Urothelium cell line (cell line): ENCODE data around the gene USP2.

Source experiments
- DNase-seq: peaks from one replicate; pipeline ENCODE4 v3.0.0; 2011; ENCODE audit warnings: low spot score, mixed read lengths
- FAIRE-seq: peaks from 2 replicates; lab custom pipeline; 2011; peaks lifted over from hg19 to GRCh38; lab: Jason Lieb, UNC

USP2 gene

DNA sequence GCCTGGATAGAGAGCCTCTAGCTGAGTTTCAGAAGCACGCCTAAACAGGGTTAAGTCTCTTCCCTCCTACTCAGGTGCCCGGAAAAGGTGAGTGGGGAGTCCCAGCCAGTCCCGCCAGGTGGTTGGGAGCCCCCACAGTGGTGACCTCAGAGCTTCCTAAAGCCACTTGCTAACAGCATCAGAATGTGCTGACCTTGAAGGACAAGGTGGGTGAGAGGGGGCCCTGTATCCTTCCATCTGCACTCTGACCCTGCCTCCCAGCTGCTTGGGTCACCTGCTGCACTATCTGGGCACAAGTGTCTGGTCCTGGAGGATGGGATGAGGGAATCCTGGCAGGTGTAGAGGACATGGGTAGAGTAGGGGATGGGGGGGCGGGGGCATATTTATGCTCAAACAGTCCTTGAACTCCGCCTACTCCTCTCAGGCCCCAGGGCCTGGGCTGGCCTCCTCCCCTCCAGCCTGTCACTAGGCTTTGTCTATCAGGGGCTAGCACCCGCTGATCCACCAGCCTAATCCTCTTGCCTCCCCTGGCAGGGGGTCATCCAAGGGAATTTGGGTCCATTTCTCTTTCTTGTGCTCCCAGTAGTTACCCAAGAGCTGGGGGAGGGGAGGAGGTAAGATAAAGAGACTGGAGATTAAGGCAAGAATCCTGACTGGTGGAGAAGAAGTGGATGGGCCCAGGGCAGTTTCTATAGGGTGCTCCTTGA is 3.4 kb downstream of the USP2 start:
- no peak for DNase-seq
- no peak for FAIRE-seq

DNA sequence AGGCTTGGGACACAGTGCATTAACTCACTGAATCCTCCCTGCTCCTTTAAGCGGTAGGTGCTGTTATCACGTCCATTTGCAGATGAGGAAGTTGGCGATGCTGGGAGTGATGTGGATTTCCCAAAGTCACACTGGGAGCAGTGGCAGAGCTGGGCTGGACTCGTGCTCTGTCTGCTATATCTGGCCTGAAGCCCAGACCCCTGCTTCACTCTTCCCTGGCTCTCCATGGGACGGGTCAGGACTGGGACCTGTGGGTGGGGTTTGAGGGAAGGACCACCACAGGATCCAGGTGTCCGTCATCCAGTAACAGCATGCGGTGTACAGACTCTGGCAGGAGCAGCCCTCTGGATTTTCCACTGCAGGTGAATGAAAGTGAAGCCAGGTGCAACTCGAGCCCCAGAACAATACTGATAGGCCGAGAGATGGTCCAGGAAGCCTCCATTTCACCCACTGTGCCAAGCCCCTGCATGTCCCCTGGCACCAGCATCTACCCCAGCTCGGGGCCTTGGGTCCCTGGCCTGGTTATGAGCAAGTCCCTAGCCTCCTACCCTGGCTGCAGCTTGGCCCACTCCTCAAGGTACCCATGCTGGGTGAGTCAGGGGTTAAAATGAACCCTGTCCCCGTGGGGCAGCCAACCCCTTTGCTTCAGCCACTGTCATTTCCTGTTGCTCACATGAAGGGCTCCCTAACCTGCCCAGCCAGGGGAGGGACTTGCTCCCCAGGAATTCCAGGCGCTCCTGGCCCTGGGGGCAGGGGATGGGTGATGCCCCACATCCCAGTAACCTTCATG is 4.2 kb downstream of the USP2 start:
- DNase-seq (no peak), FAIRE-seq (no peak)

DNA sequence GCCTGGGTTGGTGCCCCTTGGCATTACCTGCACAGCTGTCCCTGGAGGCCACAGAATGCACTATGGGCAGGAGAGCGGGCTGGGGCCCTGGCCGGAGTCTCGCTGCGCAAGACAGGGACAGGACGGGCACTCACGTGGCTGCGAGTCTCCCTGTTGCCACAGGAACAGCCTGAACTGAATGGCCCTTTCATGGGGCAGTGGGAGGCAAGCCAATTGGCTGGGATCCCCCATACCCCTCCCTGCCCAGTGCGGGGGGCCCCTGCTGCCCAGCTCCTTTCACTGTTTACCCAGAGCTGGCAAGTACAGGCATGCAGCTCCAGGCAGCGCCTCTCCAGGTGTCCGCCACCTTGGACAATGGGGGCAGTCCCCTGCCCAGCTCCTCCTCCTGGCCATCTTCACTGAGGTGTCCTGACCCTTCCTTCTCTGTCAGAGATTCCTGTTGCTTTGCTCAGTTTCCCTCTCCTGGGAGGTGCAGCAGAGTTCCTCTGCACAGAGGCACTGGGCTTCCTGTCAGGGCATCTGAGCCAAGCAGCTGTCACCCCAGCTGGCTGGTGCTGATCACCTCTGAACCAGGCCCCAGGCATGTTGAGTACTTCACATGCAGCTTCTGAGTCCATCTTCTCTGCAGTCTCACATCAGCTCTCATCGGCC is 5.2 kb downstream of the USP2 start:
- no peak for FAIRE-seq

DNA sequence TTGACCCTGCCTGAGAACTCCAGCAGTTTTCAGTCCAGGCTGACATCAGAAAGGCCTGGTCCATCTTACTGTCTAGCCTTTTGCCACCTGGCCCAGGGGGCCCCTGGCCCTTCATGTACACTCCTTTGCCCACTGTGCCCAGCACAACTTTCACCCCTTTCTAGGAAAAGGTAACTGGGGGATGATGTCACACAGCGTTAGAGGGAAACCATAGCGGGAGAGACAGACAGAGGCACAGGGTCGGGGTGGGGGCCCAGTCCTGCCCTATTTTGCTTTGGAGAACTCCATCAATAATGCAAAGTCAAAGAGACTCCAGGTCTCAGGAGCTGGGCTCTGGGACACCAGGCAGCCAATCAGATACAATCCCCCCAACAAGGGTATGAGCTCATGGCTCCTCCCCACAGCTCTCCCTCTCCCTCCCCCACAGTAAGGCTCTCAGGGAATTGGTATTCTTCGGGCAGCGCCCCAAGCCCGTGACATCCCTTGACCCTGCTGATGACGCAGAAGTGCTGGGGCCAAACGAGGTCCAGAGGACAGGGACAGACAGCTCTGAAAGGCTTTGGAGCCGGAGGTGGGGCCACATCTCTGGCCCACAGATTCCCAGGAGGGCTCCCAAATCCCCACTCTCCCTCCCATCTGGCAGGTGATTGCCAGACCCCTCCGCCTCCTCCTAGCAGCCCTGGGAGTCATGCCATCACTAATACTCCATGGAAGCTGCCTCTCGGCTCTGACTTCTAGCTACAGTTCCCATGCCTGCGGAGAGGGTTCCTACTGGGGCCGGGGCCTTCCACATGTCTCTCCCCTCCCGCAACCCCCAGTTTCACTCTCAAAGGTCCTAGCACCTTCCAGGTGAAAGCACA is 5.9 kb downstream of the USP2 start:
- DNase-seq (no peak), FAIRE-seq (no peak)

More for the DNA sequence above, 5.2 kb downstream of the USP2 start:
- no peak for DNase-seq

DNA sequence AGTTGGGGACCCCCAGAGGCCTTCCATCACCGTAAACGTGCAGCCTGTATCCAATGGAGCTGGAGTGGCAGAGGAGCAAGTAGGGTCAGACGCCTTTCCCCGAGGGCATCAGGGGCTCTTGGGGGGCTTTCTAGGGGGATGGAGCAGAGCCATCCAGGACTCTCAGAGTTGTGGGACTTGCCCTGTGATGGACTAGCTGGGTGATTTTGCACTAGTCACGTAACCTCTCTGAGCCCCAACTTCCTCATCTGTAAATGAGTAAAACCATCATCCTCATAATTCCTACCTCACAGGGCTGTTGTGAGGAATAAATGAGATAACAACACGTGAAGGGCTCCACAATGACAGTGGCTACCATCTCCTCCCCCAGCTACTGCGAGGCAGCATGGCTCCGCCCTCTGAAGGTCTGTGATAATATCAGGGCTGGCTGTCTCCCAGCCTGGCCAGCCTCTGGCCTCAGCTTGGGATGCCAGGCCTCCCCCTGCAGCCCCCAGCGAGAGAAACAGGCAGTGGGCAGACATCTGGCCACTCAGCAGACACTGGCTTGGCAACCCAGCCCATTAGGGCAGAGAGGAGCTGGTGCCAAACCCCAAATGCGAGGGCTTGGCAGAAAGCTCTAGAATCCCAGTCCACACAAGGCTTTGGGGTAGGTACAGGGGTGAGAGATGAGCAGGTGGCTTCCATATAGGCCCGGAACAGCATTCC is 6.7 kb downstream of the USP2 start:
- FAIRE-seq (no peak), DNase-seq (no peak)

DNA sequence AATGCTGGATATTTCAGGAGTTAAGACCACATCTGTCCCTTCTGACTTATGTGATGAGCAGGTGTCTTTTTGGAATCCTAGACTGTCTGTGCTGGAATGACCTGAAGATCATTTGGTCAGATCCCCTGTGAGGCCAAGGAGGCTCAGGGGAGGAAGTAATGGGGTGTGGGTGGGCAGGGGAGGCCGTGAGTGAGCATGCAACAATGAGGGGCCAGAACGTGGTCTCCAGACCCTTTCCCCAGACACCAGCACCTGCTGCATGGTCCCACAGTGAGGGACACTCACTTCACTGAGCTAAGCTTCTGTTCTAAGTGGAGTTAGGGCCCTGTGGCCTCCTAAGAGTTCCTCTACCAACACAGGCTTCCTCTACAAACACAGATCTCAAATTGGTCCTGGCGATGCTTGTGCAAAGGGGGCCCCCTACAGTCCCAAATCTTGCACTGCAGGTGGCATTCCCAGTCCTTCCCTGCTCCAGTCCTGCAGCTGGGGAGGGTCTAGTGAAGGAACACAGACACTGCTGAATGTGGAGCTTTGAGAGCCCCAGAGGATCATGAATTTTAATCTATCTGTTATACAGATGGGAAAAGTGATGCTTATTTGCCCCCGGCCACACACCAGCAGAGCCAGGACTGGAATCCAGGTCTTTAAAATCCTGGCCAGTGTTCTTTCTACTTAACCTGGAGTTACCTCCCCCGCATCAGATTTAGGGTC is 7.4 kb downstream of the USP2 start:
- DNase-seq (peak; percentile 54), FAIRE-seq (no peak)

DNA sequence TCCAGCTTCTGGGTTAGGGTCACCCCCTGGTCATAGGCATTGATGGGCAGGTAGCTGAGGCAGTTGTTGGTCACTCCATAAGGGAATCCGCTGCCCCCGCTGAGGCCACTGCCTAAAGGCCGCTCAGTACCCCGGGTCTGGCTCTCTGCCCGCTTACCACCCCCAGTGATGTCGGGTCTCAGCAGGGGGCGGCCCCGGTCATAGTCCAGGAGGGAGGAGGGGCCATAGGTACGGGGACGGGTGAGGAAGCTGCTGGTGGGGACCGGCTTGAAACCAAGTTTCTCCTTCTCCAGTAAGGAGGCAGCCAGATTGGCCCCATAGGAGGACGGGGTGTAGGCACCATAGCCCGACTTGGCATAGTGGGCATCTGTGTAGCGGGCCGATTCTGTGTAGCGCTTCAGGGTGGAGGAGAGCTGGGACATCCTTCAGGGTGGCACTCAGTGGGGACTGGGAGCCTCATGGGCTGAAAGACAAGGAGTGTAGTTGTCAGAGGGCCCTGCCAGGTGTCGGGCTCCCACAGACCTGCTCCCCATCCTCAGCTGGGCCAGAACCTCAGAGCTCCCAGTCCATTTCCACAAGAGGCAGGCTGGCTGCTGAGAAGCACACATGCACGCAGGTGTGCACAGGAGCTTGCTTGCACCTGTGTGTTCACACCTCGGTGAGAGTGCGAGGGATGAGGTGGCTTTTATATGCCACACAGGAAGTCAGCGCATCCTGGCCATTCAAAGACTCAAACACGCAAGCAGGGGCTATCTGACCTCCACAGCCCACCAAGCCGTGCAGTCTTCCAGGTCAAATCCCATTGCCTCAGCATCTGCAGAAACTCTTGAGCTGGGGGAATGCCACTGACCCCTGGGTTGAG is 8.2 kb downstream of the USP2 start:
- FAIRE-seq (no peak), DNase-seq (no peak)

DNA sequence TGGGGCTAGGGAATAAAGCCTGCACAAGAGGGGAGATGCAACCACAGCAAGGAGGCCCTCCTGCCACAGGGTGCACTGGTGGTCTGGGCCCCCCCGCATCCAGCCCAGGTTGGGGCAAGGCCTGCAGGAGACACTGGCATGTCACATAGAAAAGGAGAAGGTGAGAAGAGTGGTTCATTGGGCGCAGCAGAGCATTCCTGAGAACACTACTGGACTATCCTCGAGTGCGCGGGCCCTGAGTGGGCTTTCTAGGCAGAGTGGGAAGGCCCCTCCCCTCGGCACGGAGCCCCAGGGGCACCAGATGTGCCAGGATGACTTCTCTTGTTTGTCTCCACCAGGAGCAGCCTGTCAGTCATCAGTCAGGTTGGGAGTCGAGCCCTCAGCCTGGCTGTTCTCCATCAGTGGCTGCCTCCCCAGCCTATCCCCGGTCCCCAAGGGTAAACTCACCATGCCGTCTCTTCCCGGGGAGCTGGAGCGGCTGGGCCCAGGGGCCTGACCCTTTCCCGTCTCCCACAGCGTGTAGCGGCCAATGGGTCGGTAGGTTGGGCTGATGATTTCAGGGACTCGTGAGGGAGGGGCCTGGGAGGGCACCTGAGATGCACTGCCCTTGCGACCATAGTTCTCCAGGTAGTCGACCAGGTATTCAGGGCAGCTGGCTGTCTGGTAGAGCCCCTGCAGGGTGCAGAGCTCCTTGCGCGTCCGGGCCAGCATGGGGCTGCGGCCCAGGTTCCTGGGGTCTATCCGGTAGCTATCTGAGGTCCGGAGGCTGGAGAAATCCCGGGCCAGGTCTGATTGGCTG is 9.0 kb downstream of the USP2 start:
- FAIRE-seq: no peak
- no peak for DNase-seq

DNA sequence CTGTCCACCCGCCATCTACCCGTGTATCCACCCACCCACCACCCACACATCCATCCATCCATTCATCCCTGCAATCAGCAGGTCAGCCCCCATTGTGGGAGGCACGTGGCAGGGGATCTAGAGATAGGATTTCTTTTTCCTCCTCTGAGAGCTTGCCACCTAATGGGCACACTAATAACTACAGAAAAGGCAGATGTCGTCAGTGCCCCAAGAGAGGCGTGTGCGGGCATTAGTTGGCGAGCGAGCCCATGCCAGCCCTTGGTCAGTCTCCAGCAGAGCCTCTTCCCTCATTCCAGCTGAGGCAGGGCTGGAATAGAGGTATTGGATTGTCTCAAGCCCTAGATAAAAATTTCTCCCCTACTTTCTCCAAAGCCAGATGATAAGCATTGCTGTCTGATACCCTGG is 9.7 kb downstream of the USP2 start:
- DNase-seq: no peak

DNA sequence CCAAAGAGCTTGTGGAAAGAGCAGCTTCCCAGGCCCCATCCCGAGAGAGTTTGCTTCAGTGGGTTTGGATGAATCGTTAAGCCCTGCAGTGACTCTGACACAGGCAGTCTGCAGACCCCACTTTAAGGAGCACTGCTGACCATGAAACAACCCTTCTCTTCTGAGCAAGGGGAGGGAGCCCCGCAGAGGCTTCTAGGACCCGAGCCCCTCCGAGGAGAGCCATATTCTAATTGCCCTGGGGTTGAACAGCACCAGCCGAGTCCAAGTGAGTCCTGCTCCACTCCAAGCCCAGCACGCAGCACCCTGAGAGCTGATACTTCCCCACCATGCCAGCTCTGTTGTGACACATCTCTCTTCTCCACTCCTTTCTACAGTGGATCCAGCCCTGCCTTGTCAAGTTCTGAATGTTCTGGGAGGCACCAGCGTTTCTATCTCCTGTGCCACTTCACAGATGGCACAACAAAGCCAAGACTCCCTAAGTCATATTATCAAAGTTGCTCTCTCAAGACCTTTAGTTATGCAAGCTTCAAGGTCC is 10.4 kb downstream of the USP2 start:
- DNase-seq: no peak
- no peak for FAIRE-seq

More for the DNA sequence above, 9.7 kb downstream of the USP2 start:
- FAIRE-seq: no peak

DNA sequence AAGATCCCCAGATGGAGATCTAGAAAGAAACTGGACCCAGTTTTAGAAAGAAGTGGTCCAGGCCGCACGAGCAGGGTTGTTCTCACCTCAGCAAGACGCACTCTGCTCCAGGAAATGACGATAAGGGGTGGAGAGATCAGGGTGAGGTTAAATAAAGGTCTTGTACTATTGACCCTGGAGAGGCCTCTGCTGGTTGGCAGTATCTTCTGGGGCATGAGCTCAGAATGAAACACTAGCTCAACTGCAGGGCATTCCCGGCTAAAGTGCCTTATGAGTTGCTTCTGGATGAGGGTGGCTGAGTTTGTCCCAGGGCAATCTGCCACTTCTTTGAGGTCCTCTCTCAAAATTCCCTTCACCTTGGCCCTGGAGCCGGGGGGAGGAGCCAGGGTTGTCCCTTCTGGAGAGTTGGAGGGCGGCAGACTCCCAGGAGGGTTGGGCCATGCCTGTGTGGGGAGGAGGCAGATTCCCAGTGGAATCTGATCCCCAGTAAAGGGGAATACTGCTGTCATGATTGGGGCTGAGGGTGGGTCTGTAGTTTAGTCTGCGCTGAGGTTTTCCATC is 10.9 kb downstream of the USP2 start:
- FAIRE-seq (no peak), DNase-seq (no peak)

DNA sequence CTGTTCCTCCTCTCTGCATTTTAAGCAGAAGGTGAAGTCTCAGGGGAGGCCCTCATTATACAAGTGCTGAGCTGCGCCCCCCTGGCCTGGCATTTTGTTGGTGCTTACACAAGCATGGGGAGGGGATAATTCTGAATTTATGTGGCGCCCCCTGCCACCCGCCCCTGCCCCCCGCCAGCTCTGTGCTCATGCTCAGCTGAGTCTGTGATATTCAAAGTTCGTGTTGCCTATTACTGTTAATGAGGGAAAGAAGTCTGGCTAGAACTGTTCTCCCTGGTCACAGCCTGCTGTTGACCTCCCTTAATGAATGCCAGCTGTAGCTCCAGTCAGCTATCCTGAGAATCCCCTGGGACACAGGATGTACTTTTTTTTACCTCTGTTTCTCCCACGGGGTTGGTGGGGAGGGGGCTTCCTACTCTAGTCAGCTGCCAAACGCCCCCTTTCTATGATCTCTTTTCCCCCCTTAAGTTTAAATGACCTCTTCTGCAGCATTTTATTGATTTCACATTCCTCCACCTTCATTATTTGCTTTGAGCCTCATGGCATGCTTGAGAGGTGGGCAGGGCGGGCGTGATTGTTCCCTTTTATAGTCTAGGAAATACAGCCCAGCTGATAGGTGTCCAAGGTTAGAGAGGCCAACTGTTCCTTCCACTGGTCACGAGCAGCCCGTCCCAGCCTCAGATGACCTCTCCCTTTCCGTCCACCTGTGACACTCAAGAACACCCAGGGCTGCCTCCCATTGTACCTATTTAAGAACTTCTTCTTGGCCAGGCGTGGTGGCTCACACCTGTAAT is 12.2 kb downstream of the USP2 start:
- FAIRE-seq (no peak), DNase-seq (no peak)

DNA sequence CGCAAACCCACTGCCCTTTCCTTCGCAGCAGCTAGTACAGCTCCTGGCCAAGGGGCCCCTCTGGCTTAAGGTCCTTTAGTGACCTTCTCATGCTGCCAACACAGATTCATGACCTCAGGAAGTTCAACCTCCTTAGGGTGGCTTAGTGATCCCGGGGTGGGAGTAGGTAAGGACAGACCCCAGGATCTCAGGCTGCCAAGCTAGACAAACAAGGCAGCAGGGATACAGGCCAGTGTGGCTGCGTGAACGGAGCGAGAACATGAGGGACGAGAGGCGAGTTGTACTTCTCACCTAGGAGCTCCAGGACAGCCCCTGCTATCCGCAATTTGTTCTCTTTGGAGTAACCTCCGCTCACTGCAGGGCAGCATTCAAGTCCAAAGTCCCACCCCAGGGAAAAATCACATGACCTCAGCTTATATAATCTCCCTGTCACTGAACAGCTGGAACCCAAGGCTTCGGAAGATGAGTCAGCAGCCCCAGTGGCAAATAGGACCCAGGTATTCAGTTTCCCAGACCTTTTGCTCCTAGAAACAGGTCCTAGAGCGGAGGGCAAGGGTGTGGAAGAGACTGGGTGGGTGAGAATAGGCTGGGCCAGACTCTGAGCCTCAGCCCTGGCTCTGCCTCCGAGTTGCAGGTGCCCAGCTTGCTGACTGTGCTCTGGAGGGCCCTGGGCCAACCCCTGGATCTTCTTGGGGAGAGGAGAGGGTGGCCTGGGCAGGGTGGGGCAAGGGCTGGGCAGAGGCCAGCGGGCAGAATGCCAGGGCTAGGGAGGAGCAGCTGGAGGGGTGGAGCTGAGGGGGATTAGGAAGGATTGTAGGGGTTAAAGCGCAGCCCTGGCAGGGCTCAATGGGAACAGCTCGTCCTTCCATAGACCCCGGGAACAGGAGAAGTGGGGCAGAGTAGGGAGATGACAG is 13.1 kb downstream of the USP2 start:
- DNase-seq (peak; percentile 62), FAIRE-seq (no peak)

DNA sequence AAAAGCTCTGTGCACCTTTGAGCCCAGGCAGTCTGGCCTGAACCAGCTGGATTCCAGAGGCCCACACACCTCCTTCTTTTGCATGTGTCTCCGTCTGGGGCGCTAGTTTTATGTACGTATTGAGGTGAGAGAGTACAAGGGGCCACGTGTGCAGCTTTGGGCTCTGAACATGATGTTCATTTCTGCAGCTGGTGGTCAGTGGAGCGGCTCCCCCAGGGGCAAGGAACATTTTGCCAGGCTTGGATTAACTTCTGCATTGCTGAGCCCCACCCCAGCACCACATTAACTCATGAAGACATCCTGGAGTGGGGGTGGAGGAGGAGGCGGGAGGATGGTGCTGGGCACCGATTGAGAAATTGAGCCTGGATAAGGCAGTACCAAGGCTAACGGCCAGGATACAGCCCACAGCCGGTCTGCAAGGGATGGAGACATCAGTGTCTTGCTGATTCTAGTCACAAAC is 13.8 kb downstream of the USP2 start:
- FAIRE-seq: no peak

More for the DNA sequence above, 13.8 kb downstream of the USP2 start:
- no peak for DNase-seq
